ENCODE results near the gene CCNL2.

DNA sequence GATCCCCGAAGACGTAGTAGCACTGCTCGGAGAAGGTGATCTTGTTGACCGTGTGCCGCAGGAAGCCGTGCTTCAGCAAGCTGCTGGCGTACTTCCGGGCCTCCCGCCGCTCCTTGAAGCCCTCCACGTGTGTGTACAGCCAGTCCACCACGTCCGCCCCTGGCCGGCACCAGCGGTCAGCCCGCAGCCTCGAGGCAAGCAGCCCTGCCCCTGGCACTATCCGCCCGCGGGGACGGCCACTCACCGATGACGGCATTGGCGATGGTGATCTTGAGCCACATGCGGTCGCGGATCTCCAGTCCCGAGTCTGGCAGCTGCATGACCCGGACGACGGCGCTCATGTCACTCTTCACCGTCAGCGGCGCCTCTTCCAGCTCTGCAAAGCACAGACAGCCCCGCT, 60.9 kb downstream of the CCNL2 start:
- no peak for TF ChIP-seq CTCF (IDR thresholded peaks at IDR 0.05)
- no peak for TF ChIP-seq POLR2A (IDR thresholded peaks at IDR 0.05)

All from ovary (tissue), 3 donors.